GM23338 (cell line): ENCODE results near the gene PARD6B. TPM values are rescaled to one million over a fixed set of nuclear protein-coding genes. Genes with fewer than 3 reads are reported as not detected.

ENCODE experiments used
- EZH2phosphoT487 ChIP-seq: fragments of 200-600 bp; sonication (generic); IDR thresholded peaks from one replicate; pipeline ENCODE4 v1.8.1; 2018; ENCODE audit warnings: antibody characterized with exemption; ENCODE audit not compliant: unreplicated experiment
- NANOG ChIP-seq: IDR thresholded peaks from 2 replicates; pipeline ENCODE4 v1.6.1; 2016; ENCODE audit warnings: antibody characterized with exemption, borderline replicate concordance
- POLR2AphosphoS5 ChIP-seq: IDR thresholded peaks from 2 replicates; pipeline ENCODE4 v1.6.1; 2016; ENCODE audit warnings: antibody characterized with exemption, low read depth
- REST ChIP-seq: IDR thresholded peaks from one replicate; pipeline ENCODE4 v1.6.1; 2018; ENCODE audit warnings: antibody characterized with exemption; ENCODE audit not compliant: unreplicated experiment
- STAT1 ChIP-seq: IDR thresholded peaks from one replicate; pipeline ENCODE4 v1.6.1; 2016; ENCODE audit warnings: antibody characterized with exemption; ENCODE audit not compliant: unreplicated experiment
- ZNF114 ChIP-seq: fragments of 250-450 bp; sonication (Bioruptor Pico); IDR thresholded peaks from 2 replicates; pipeline ENCODE4 v1.5.0; 2020; ENCODE audit warnings: mild to moderate bottlenecking, moderate library complexity
- ZNF331 ChIP-seq: fragments of 250-450 bp; sonication (Bioruptor Pico); IDR thresholded peaks from 2 replicates; pipeline ENCODE4 v1.5.0; 2020; ENCODE audit warnings: low read depth, mild to moderate bottlenecking, moderate library complexity
- ZNF462 ChIP-seq: fragments of 250-450 bp; sonication (Bioruptor Pico); IDR thresholded peaks from 2 replicates; pipeline ENCODE4 v1.5.0; 2020; ENCODE audit warnings: mild to moderate bottlenecking, moderate library complexity
- polyA plus RNA-seq: library from polyadenylated mRNA; unstranded; fragments of >200 nt; fragmentation: Nextera tagmentation; extraction: Ambion mirVana; gene quantifications from 2 replicates; pipeline ENCODE4 v1.2.1, GENCODE V29; 2016
- total RNA-seq: library from RNA; depleted of rRNA; stranded (reverse); fragments of >200 nt; shearing (Covaris generic); gene quantifications from 2 replicates; pipeline ENCODE4 v1.2.3, GENCODE V29; 2014

Gene PARD6B
- total and polyA plus RNA-seq, 2 experiments from 2014 or later = 23.5 to 29.2 TPM

GRCh38 chr20:50682947-50683530 is 48.3 kb upstream of the PARD6B start (continued):
- TF ChIP-seq ZNF462 (CRISPR knock-in tag) = no peak
- TF ChIP-seq EZH2phosphoT487 = no peak
- no peak for TF ChIP-seq STAT1
- TF ChIP-seq POLR2AphosphoS5 = no peak
- no peak for TF ChIP-seq ZNF331 (CRISPR knock-in tag)
- TF ChIP-seq NANOG = no peak
- no peak for TF ChIP-seq REST
- TF ChIP-seq ZNF114 (CRISPR knock-in tag) = no peak
